Spinal cord (tissue), 10 donors: ENCODE data around the gene BSN. TPM values are rescaled to one million over a fixed set of nuclear protein-coding genes. Genes with fewer than 3 reads are reported as not detected.

Experiments used
- DNase-seq, 6 donors: peaks; one replicate each; pipeline versions ENCODE4 v3.0.0 to v3.0.0-alpha.2; 2013 to 2015; ENCODE audit warnings: low spot score in 6 of 6, low read depth in 4 of 6
- H3K27ac ChIP-seq: one replicate; pipeline ENCODE4 v1.5.1; 2013; ENCODE audit warnings: low read depth, low read length, control low read depth
- H3K27me3 ChIP-seq: one replicate; pipeline ENCODE4 v1.6.1; 2013; ENCODE audit warnings: low read length; ENCODE audit not compliant: control insufficient read depth, insufficient read depth
- H3K36me3 ChIP-seq: one replicate; pipeline ENCODE4 v1.6.1; 2013; ENCODE audit warnings: low read length; ENCODE audit not compliant: control insufficient read depth, insufficient read depth
- H3K4me1 ChIP-seq: one replicate; pipeline ENCODE4 v1.6.1; 2013; ENCODE audit warnings: low read length; ENCODE audit not compliant: control insufficient read depth, insufficient read depth
- H3K4me3 ChIP-seq: one replicate; pipeline ENCODE4 v1.5.1; 2013; ENCODE audit warnings: low read depth, low read length, control low read depth
- H3K9me3 ChIP-seq: one replicate; pipeline ENCODE4 v1.6.1; 2013; ENCODE audit warnings: low read length; ENCODE audit not compliant: control insufficient read depth, insufficient read depth
- WGBS: methylation state at CpG from one replicate; pipeline ENCODE4 v1.1.5; 2013; ENCODE audit warnings: missing lambda C conversion rate; ENCODE audit not compliant: insufficient coverage; 5-methylcytosine and 5-hydroxymethylcytosine counted together
- polyA plus RNA-seq, 2 donors: library from polyadenylated mRNA; unstranded; fragments of 120-200 nt; gene quantifications; one replicate each; pipeline ENCODE4 v1.2.1, GENCODE V29; 2013; ENCODE audit not compliant: insufficient read length in 2 of 2
- total RNA-seq, 2 donors: library from RNA; depleted of rRNA in 1 of 2; stranded (reverse); fragments of 120-200 nt in 1 of 2; fragments of >200 nt in 1 of 2; gene quantifications; one replicate each; pipeline versions ENCODE4 v1.2.3 to v1.2.4, GENCODE V29; 2013 to 2014
- donor health status: healthy.

BSN gene
- total and polyA plus RNA-seq, 4 donors, result 6.9 to 19.4 (median 16.1) TPM

- 94% methylated on average over 7 of the region's 7 CpGs for WGBS
- no peaks in the 10 kb centered on the region for H3K9me3 ChIP-seq
- H3K36me3 ChIP-seq, result peaks cover 94% of the 10 kb centered on the region
- no peak overlapping the region for H3K4me3 ChIP-seq
- no peak for DNase-seq
- H3K4me1 ChIP-seq, result peaks cover 3% of the 10 kb centered on the region
- no peak overlapping the region for H3K27ac ChIP-seq
- H3K27me3 ChIP-seq, result no peaks in the 10 kb centered on the region
Measured at GRCh38 chr3:49703956-49704355, 149.7 kb downstream of the BSN start.

- 96% methylated on average over 6 of the region's 8 CpGs for whole genome bisulfite sequencing
- Histone ChIP-seq H3K36me3 (peaks cover 88% of the 10 kb centered on the region), H3K4me1 (peaks cover 3% of the 10 kb centered on the region), H3K9me3 (no peaks in the 10 kb centered on the region), H3K4me3 (no peak overlapping the region), H3K27me3 (no peaks in the 10 kb centered on the region), H3K27ac (no peak overlapping the region)
- no peak for DNase-seq
Measured at GRCh38 chr3:49704629-49705028, 150.4 kb downstream of the BSN start.

- Histone ChIP-seq H3K4me3 (no peak overlapping the region), H3K27me3 (no peaks in the 10 kb centered on the region), H3K27ac (no peak overlapping the region), H3K4me1 (peaks cover 3% of the 10 kb centered on the region), H3K9me3 (no peaks in the 10 kb centered on the region), H3K36me3 (peaks cover 80% of the 10 kb centered on the region)
- WGBS, result 95% methylated on average over 14 of the region's 17 CpGs
- DNase-seq, result no peak
Measured at GRCh38 chr3:49705390-49705960, 151.2 kb downstream of the BSN start.

- no peak for DNase-seq
- H3K27ac ChIP-seq, result no peak overlapping the region
- 91% methylated on average over 9 of the region's 9 CpGs for WGBS
- peaks cover 3% of the 10 kb centered on the region for H3K4me1 ChIP-seq
- no peaks in the 10 kb centered on the region for H3K9me3 ChIP-seq
- peaks cover 76% of the 10 kb centered on the region for H3K36me3 ChIP-seq
- no peak overlapping the region for H3K4me3 ChIP-seq
- no peaks in the 10 kb centered on the region for H3K27me3 ChIP-seq
Measured at GRCh38 chr3:49706456-49707112, 152.3 kb downstream of the BSN start.

- peaks cover 76% of the 10 kb centered on the region for H3K36me3 ChIP-seq
- DNase-seq, result peak in 1 of 6 donors; percentile 49
- peaks cover 3% of the 10 kb centered on the region for H3K4me1 ChIP-seq
- H3K27ac ChIP-seq, result no peak overlapping the region
- no peaks in the 10 kb centered on the region for H3K27me3 ChIP-seq
- WGBS, result 61% methylated on average over 3 of the region's 4 CpGs
- H3K4me3 ChIP-seq, result no peak overlapping the region
- no peaks in the 10 kb centered on the region for H3K9me3 ChIP-seq
Measured at GRCh38 chr3:49707113-49707480, 152.8 kb downstream of the BSN start.

- whole genome bisulfite sequencing, result 100% methylated on average over 5 of the region's 8 CpGs
- no peak overlapping the region for H3K27ac ChIP-seq
- no peak for DNase-seq
- H3K4me3 ChIP-seq, result no peak overlapping the region
- no peaks in the 10 kb centered on the region for H3K9me3 ChIP-seq
- H3K27me3 ChIP-seq, result no peaks in the 10 kb centered on the region
- peaks cover 3% of the 10 kb centered on the region for H3K4me1 ChIP-seq
- H3K36me3 ChIP-seq, result peaks cover 76% of the 10 kb centered on the region
Measured at GRCh38 chr3:49709852-49710251, 155.6 kb downstream of the BSN start.

GRCh38 chr3:49711489-49711888 lies 157.2 kb downstream of the BSN start:
- 97% methylated on average over 5 of the region's 5 CpGs for WGBS
- Histone ChIP-seq H3K9me3 (no peaks in the 10 kb centered on the region), H3K36me3 (peaks cover 76% of the 10 kb centered on the region), H3K4me1 (peaks cover 3% of the 10 kb centered on the region), H3K27me3 (no peaks in the 10 kb centered on the region), H3K27ac (no peak overlapping the region), H3K4me3 (no peak overlapping the region)
- no peak for DNase-seq

GRCh38 chr3:49712166-49712565 lies 157.9 kb downstream of the BSN start:
- no peak overlapping the region for H3K27ac ChIP-seq
- no peak overlapping the region for H3K4me3 ChIP-seq
- no peaks in the 10 kb centered on the region for H3K4me1 ChIP-seq
- no peaks in the 10 kb centered on the region for H3K27me3 ChIP-seq
- DNase-seq, result no peak
- no peaks in the 10 kb centered on the region for H3K9me3 ChIP-seq
- H3K36me3 ChIP-seq, result peaks cover 78% of the 10 kb centered on the region
- WGBS, result 94% methylated on average over 11 of the region's 11 CpGs

- H3K9me3 ChIP-seq, result no peaks in the 10 kb centered on the region
- H3K27me3 ChIP-seq, result no peaks in the 10 kb centered on the region
- 63% methylated on average over 7 of the region's 7 CpGs for WGBS
- peaks cover 2% of the 10 kb centered on the region for H3K4me1 ChIP-seq
- no peak overlapping the region for H3K27ac ChIP-seq
- H3K4me3 ChIP-seq, result no peak overlapping the region
- DNase-seq, result no peak
- peaks cover 78% of the 10 kb centered on the region for H3K36me3 ChIP-seq
Measured at GRCh38 chr3:49712631-49713317, 158.5 kb downstream of the BSN start.
